BE2C (cell line): Measurements from ENCODE around the gene NELFB.

Source experiments
- DNase-seq: peaks from one replicate; pipeline ENCODE4 v3.0.0-alpha.2; 2020
- H3K27me3 ChIP-seq: fragments of 250-450 bp; sonication (Bioruptor Pico); 2 replicates; pipeline ENCODE4 v1.5.1; 2020; ENCODE audit warnings: mild to moderate bottlenecking
- H3K36me3 ChIP-seq: fragments of 250-450 bp; sonication (Bioruptor Pico); 2 replicates; pipeline ENCODE4 v1.5.1; 2020; ENCODE audit warnings: mild to moderate bottlenecking
- H3K4me1 ChIP-seq: fragments of 250-450 bp; sonication (Bioruptor Pico); 2 replicates; pipeline ENCODE4 v1.5.1; 2020
- H3K4me3 ChIP-seq: 2 replicates; pipeline ENCODE4 v1.5.1; 2011; ENCODE audit warnings: low read depth, low read length
- H3K9me3 ChIP-seq: fragments of 250-450 bp; sonication (Bioruptor Pico); 2 replicates; pipeline ENCODE4 v1.5.1; 2020
- TF ChIP-seq, protein P1 (sequence below): IDR thresholded peaks from 2 replicates; pipeline ENCODE4 v1.5.1; 2012; ENCODE audit warnings: mild to moderate bottlenecking, low read depth, low read length

Gene NELFB

GRCh38 chr9:137297966-137298365 lies 42.8 kb downstream of the NELFB start:
- Histone ChIP-seq H3K9me3 (peaks cover 7% of the 10 kb centered on the region), H3K36me3 (no peaks in the 10 kb centered on the region), H3K4me1 (peaks cover 10% of the 10 kb centered on the region), H3K4me3 (no peak overlapping the region), H3K27me3 (peaks cover 6% of the 10 kb centered on the region; the same call in 1 of the 2 replicates)
- DNase-seq = no peak
- TF ChIP-seq, protein P1, sequence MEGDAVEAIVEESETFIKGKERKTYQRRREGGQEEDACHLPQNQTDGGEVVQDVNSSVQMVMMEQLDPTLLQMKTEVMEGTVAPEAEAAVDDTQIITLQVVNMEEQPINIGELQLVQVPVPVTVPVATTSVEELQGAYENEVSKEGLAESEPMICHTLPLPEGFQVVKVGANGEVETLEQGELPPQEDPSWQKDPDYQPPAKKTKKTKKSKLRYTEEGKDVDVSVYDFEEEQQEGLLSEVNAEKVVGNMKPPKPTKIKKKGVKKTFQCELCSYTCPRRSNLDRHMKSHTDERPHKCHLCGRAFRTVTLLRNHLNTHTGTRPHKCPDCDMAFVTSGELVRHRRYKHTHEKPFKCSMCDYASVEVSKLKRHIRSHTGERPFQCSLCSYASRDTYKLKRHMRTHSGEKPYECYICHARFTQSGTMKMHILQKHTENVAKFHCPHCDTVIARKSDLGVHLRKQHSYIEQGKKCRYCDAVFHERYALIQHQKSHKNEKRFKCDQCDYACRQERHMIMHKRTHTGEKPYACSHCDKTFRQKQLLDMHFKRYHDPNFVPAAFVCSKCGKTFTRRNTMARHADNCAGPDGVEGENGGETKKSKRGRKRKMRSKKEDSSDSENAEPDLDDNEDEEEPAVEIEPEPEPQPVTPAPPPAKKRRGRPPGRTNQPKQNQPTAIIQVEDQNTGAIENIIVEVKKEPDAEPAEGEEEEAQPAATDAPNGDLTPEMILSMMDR = no peak

GRCh38 chr9:137298401-137299202 lies 43.5 kb downstream of the NELFB start:
- Histone ChIP-seq H3K4me3 (no peak overlapping the region), H3K27me3 (peaks cover 6% of the 10 kb centered on the region; the same call in 1 of the 2 replicates), H3K4me1 (peaks cover 10% of the 10 kb centered on the region), H3K9me3 (peaks cover 7% of the 10 kb centered on the region), H3K36me3 (no peaks in the 10 kb centered on the region)
- TF ChIP-seq, protein P1 = no peak
- peak; percentile 13 for DNase-seq

DNA sequence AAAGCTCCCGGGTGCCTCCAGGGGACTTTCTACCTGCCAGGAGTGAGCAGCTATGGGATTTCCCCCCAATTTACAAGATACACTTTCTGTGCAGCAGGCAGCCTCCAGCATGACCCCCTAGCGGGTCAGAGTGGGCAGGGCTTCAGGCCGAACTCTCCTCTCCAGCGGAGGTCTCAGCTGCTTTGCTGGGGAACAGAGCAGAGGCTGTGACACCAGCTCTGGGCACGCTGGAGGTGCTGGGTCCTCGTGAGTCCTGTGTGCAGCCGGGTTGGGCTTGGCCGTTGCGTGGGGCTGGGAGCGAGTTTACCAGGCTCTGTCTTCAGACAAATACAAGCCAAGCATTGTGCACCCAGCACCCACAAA lies 44.1 kb downstream of the NELFB start:
- TF ChIP-seq, protein P1 = no peak
- Histone ChIP-seq H3K4me3 (no peak overlapping the region), H3K4me1 (peaks cover 10% of the 10 kb centered on the region), H3K27me3 (peaks cover 6% of the 10 kb centered on the region; the same call in 1 of the 2 replicates), H3K36me3 (no peaks in the 10 kb centered on the region), H3K9me3 (peaks cover 7% of the 10 kb centered on the region)
- peak; percentile 16 for DNase-seq

DNA sequence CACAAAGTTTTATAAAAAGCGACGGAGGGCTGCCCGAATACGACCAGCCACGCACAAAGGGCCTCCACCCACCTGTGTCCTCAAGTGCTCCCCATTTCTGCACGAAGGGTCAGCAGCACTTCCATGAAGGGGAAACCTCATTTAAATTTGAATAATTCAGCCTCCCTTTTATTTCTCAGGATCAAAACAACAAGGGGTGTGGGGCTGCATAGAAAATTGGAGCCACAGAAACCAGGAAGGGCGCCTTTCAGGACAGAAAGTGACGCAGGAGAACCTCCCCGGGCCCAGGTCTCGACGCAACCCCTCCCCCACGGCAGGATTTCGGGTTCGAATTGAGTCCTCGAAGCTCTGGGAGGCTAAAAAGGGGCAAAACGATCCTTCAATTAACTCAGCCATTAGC lies 44.8 kb downstream of the NELFB start:
- Histone ChIP-seq H3K4me1 (peaks cover 10% of the 10 kb centered on the region), H3K36me3 (no peaks in the 10 kb centered on the region), H3K27me3 (peaks cover 4% of the 10 kb centered on the region; the same call in 1 of the 2 replicates), H3K9me3 (peaks cover under 1% of the 10 kb centered on the region; the same call in 1 of the 2 replicates), H3K4me3 (peak overlapping the region; percentile 68; the same call in 1 of the 2 replicates)
- no peak for DNase-seq
- TF ChIP-seq, protein P1 = no peak

- DNase-seq = peak; percentile 43
- peaks cover 10% of the 10 kb centered on the region for H3K4me1 ChIP-seq
- TF ChIP-seq, protein P1 = no peak
- peak overlapping the region; percentile 68 for H3K4me3 ChIP-seq
- H3K36me3 ChIP-seq = no peaks in the 10 kb centered on the region
- peaks cover under 1% of the 10 kb centered on the region; the same call in 1 of the 2 replicates for H3K27me3 ChIP-seq
- no peaks in the 10 kb centered on the region for H3K9me3 ChIP-seq
Measured at GRCh38 chr9:137300567-137301080, 45.5 kb downstream of the NELFB start.
